SK-N-SH (cell line): ENCODE results near the gene AFAP1. TPM values are rescaled to one million over a fixed set of nuclear protein-coding genes. Genes with fewer than 3 reads are reported as not detected.
A peak's percentile ranks its signal among the peaks of the same experiment; 100 is the strongest.

Source experiments
- CTCF ChIA-PET: fragments of 300-600, 350-600 bp; formaldehyde crosslinking; extraction: SDS; loops from one replicate; lab custom pipeline; 2021; lab: Yijun Ruan, JAX
- POLR2A ChIA-PET: fragments of 350-600 bp; sonication (Branson Sonifier 250); formaldehyde crosslinking; extraction: SDS; loops from one replicate; lab custom pipeline; 2020; ENCODE audit warnings: antibody characterized with exemption, inconsistent platforms; lab: Yijun Ruan, JAX
- DNase-seq: peaks from one replicate; pipeline ENCODE4 v3.0.0; 2012
- H2AFZ ChIP-seq: fragments of 200-600 bp; sonication (generic); 2 replicates; pipeline ENCODE4 v1.8.1; 2016; ENCODE audit warnings: antibody characterized with exemption, mild to moderate bottlenecking, low read depth
- H3F3A ChIP-seq: fragments of 200-600 bp; sonication (generic); replicated peaks from 2 replicates; pipeline ENCODE3; 2016; ENCODE audit warnings: antibody characterized with exemption, mild to moderate bottlenecking; ENCODE audit not compliant: insufficient read depth
- H3K27ac ChIP-seq, 2 experiments: fragments of 200-500 bp in 1 of 2; fragments of 200-600 bp in 1 of 2; sonication (Bioruptor generic) in 1 of 2; sonication (generic), shearing (Covaris generic) in 1 of 2; 2 replicates each; pipeline versions ENCODE4 v1.5.1 to v1.6.1; 2014 to 2016; ENCODE audit warnings: low read depth in 2 of 2, inconsistent platforms in 1 of 2, low read length in 1 of 2, mild to moderate bottlenecking in 1 of 2, mixed read lengths in 1 of 2
- H3K27me3 ChIP-seq: fragments of 200-600 bp; sonication (generic), shearing (Covaris generic); 2 replicates; pipeline ENCODE4 v1.6.1; 2016; ENCODE audit warnings: mixed run types; ENCODE audit not compliant: insufficient read depth
- H3K36me3 ChIP-seq, 2 experiments: fragments of 200-500 bp in 1 of 2; fragments of 200-600 bp in 1 of 2; sonication (Bioruptor generic) in 1 of 2; sonication (generic) in 1 of 2; replicated peaks in 1 of 2; 2 replicates each; pipeline versions ENCODE3 to v1.5.1; 2014 to 2016; ENCODE audit warnings: low read length in 1 of 2, mild to moderate bottlenecking in 1 of 2; ENCODE audit not compliant: insufficient read depth in 2 of 2, control insufficient read depth in 1 of 2
- H3K4me1 ChIP-seq, 2 experiments: fragments of 200-500 bp in 1 of 2; fragments of 200-600 bp in 1 of 2; sonication (Bioruptor generic) in 1 of 2; sonication (generic), shearing (Covaris generic) in 1 of 2; 2 replicates each; pipeline versions ENCODE4 v1.5.1 to v1.6.1; 2014 to 2016; ENCODE audit warnings: low read depth in 1 of 2, low read length in 1 of 2, mixed run types in 1 of 2; ENCODE audit not compliant: insufficient read depth in 2 of 2, control insufficient read depth in 1 of 2
- H3K4me2 ChIP-seq: fragments of 200-600 bp; sonication (generic), shearing (Covaris generic); 2 replicates; pipeline ENCODE4 v1.6.1; 2017; ENCODE audit warnings: mixed run types
- H3K4me3 ChIP-seq, 2 experiments: fragments of 200-500 bp in 1 of 2; fragments of 200-600 bp in 1 of 2; sonication (Bioruptor generic) in 1 of 2; sonication (generic), shearing (Covaris generic) in 1 of 2; 2 replicates each; pipeline versions ENCODE4 v1.5.1 to v1.8.1; 2014 to 2016; ENCODE audit warnings: low read depth in 2 of 2, inconsistent platforms in 1 of 2, low read length in 1 of 2, mild to moderate bottlenecking in 1 of 2, mixed read lengths in 1 of 2, moderate library complexity in 1 of 2
- H3K79me2 ChIP-seq: fragments of 200-600 bp; sonication (generic); 2 replicates; pipeline ENCODE4 v1.8.1; 2017; ENCODE audit warnings: mild to moderate bottlenecking; ENCODE audit not compliant: insufficient read depth
- H3K9ac ChIP-seq: fragments of 200-600 bp; sonication (generic); 2 replicates; pipeline ENCODE4 v1.6.1; 2017; ENCODE audit warnings: mixed run types
- H3K9me2 ChIP-seq: fragments of 200-600 bp; sonication (generic); 2 replicates; pipeline ENCODE4 v1.6.1; 2017; ENCODE audit warnings: mixed run types
- H3K9me3 ChIP-seq: fragments of 200-600 bp; sonication (generic); 2 replicates; pipeline ENCODE4 v1.6.1; 2017; ENCODE audit warnings: mixed run types, mild to moderate bottlenecking, moderate library complexity
- H4K20me1 ChIP-seq: fragments of 200-600 bp; sonication (generic); 2 replicates; pipeline ENCODE4 v1.6.1; 2017; ENCODE audit warnings: mild to moderate bottlenecking, mixed run types; ENCODE audit not compliant: insufficient read depth
- EP300 ChIP-seq, 2 experiments: IDR thresholded peaks; 2 replicates each; pipeline versions ENCODE4 v1.4.0 to v1.6.1; 2012; ENCODE audit warnings: borderline replicate concordance in 1 of 2, low read depth in 1 of 2, low read length in 1 of 2
- FOSL2 ChIP-seq: IDR thresholded peaks from 2 replicates; pipeline ENCODE4 v1.4.0; 2012; ENCODE audit warnings: low read depth, mild to moderate bottlenecking, moderate library complexity, borderline replicate concordance
- FOXJ3 ChIP-seq: sonication (generic); formaldehyde crosslinking; IDR thresholded peaks from 2 replicates; pipeline ENCODE4 v1.5.1; 2020; ENCODE audit warnings: mild to moderate bottlenecking, missing genetic modification reagents
- GABPA ChIP-seq: IDR thresholded peaks from 2 replicates; pipeline ENCODE4 v1.4.0; 2012; ENCODE audit warnings: low read depth, mild to moderate bottlenecking
- MAX ChIP-seq: IDR thresholded peaks from 2 replicates; pipeline ENCODE4 v1.4.0; 2012; ENCODE audit warnings: low read depth
- MXI1 ChIP-seq: IDR thresholded peaks from 2 replicates; pipeline ENCODE4 v1.6.1; 2012; ENCODE audit warnings: mild to moderate bottlenecking, low read depth, low read length, improper control_type of control experiment
- NRF1 ChIP-seq: IDR thresholded peaks from 2 replicates; pipeline ENCODE4 v1.6.1; 2012; ENCODE audit warnings: low read depth, mild to moderate bottlenecking, low read length
- PBX3 ChIP-seq: IDR thresholded peaks from 2 replicates; pipeline ENCODE4; 2012
- POLR2AphosphoS5 ChIP-seq: IDR thresholded peaks from 2 replicates; pipeline ENCODE4 v1.6.1; 2012; ENCODE audit warnings: low read depth, low read length
- RAD21 ChIP-seq: IDR thresholded peaks from 2 replicates; pipeline ENCODE4 v1.6.1; 2012; ENCODE audit warnings: mild to moderate bottlenecking, low read length
- REST ChIP-seq: IDR thresholded peaks from 2 replicates; pipeline ENCODE4 v1.6.1; 2012; ENCODE audit warnings: mild to moderate bottlenecking, low read depth, low read length, moderate library complexity
- RFX5 ChIP-seq: IDR thresholded peaks from 2 replicates; pipeline ENCODE4 v1.6.1; 2012; ENCODE audit warnings: mild to moderate bottlenecking, improper control_type of control experiment, low read length
- RXRA ChIP-seq: IDR thresholded peaks from 2 replicates; pipeline ENCODE4 v1.4.0; 2012; ENCODE audit warnings: low read depth, mild to moderate bottlenecking, borderline replicate concordance
- SMC3 ChIP-seq: IDR thresholded peaks from 2 replicates; pipeline ENCODE4 v1.6.1; 2012; ENCODE audit warnings: low read depth, low read length, improper control_type of control experiment
- TAF1 ChIP-seq: IDR thresholded peaks from 2 replicates; pipeline ENCODE4 v1.6.1; 2012; ENCODE audit warnings: low read depth, mild to moderate bottlenecking, low read length, moderate library complexity, borderline replicate concordance
- TCF12 ChIP-seq: IDR thresholded peaks from 2 replicates; pipeline ENCODE4 v1.4.0; 2012
- YY1 ChIP-seq: IDR thresholded peaks from 2 replicates; pipeline ENCODE4 v1.4.0; 2012; ENCODE audit warnings: low read depth, mild to moderate bottlenecking
- ZBTB33 ChIP-seq: IDR thresholded peaks from 2 replicates; pipeline ENCODE4 v1.4.0; 2012; ENCODE audit warnings: low read depth, borderline replicate concordance
- WGBS: methylation state at CpG from one replicate; pipeline ENCODE4 v1.1.6; 2017; ENCODE audit warnings: low lambda C conversion rate; 5-methylcytosine and 5-hydroxymethylcytosine counted together
- polyA plus RNA-seq, 3 experiments: library from polyadenylated mRNA; depleted of rRNA; stranded (reverse); fragments of >200 nt; gene quantifications; 2 replicates each; pipeline ENCODE4 v1.2.3, GENCODE V29; 2012

Gene AFAP1
- polyA plus RNA-seq (2012; rRNA removed), result 40.6 and 67.9 TPM in 2 replicates
- 48.9 and 59.9 TPM in 2 replicates for polyA plus RNA-seq (2012; cell fraction: cytosol; rRNA removed)
- 89.8 and 105 TPM in 2 replicates for polyA plus RNA-seq (2012; cell fraction: nucleus; rRNA removed)

GRCh38 chr4:7939377-7940108 lies at the start of gene AFAP1:
TSS of gene AFAP1 (minus strand) at chr4:7939861. CDS start at chr4:7872078, 67,783 bp downstream.
- no peak within 1 kb of the TSS for H2AFZ ChIP-seq
- peaks cover 37% of the 10 kb centered on the region for H4K20me1 ChIP-seq
- H3K9ac ChIP-seq, result peak within 1 kb of the TSS; percentile 92
- H3K4me1 ChIP-seq, result peaks cover 15% of the 10 kb centered on the region in 2 experiments; a peak in 2 of 4 replicates
- no peaks in the 10 kb centered on the region for H3K27me3 ChIP-seq
- POLR2A ChIA-PET, result interaction anchor here (0.5 to 1.1 kb wide), 6 partner anchors 9 to 995 kb away, joined by 3 to 12 read pairs (median 4); no protein-coding TSS in a partner anchor
- peak; percentile 86 for TF ChIP-seq MXI1
- TF ChIP-seq ZBTB33, result no peak
- TF ChIP-seq TAF1, result peak; percentile 88
- TF ChIP-seq PBX3, result no peak
- TF ChIP-seq MAX, result 0 out of 2 replicates have a peak, but pooled peaks have one; percentile 10
- no peak for TF ChIP-seq TCF12
- TF ChIP-seq POLR2AphosphoS5, result peak; percentile 43; the same call in 1 of the 2 replicates
- TF ChIP-seq RFX5, result peak; percentile 58
- peak; percentile 54 for TF ChIP-seq NRF1
- H3F3A ChIP-seq, result peaks cover 19% of the 10 kb centered on the region
- H3K4me2 ChIP-seq, result peak within 1 kb of the TSS; percentile 89
- CTCF ChIA-PET, result interaction anchor here (0.8 to 13.5 kb wide), 14 partner anchors 10 to 171 kb away, joined by 3 to 116 read pairs (median 4); no protein-coding TSS in a partner anchor
- peak within 1 kb of the TSS; percentile 82 to 85 for H3K27ac ChIP-seq
- H3K9me2 ChIP-seq, result no peaks in the 10 kb centered on the region
- H3K4me3 ChIP-seq, result peak within 1 kb of the TSS; percentile 83 to 95
- peak; percentile 99 for DNase-seq
- no peaks in the 10 kb centered on the region for H3K36me3 ChIP-seq
- H3K9me3 ChIP-seq, result no peaks in the 10 kb centered on the region
- H3K79me2 ChIP-seq, result peaks cover 57% of the 10 kb centered on the region
- 1% methylated on average over 41 of the region's 96 CpGs for WGBS

- H4K20me1 ChIP-seq, result no peaks in the 10 kb centered on the region
- no peaks in the 10 kb centered on the region; a peak in 1 of 4 replicates for H3K4me1 ChIP-seq
- H3K27me3 ChIP-seq, result no peaks in the 10 kb centered on the region
- peaks cover 4% of the 10 kb centered on the region; the same call in 1 of the 2 replicates for H3K79me2 ChIP-seq
- POLR2A ChIA-PET, result no interaction called here
- no peak overlapping the region for H3K4me2 ChIP-seq
- H3K4me3 ChIP-seq, result no peak overlapping the region
- H3K27ac ChIP-seq, result no peak overlapping the region
- DNase-seq, result no peak
- peaks cover 4% of the 10 kb centered on the region for H3F3A ChIP-seq
- no peaks in the 10 kb centered on the region for H3K9me3 ChIP-seq
- WGBS, result 50% methylated on average over 1 of the region's 1 CpG
- no peaks in the 10 kb centered on the region for H3K36me3 ChIP-seq
- no peak overlapping the region for H3K9ac ChIP-seq
- H3K9me2 ChIP-seq, result no peaks in the 10 kb centered on the region
- no peak overlapping the region for H2AFZ ChIP-seq
- CTCF ChIA-PET, result interaction anchor here (0.7 to 11.0 kb wide), 33 partner anchors 9 to 245 kb away, joined by 3 to 209 read pairs (median 5); partner anchors contain the start of gene AFAP1
- TF ChIP-seq FOXJ3 (CRISPR knock-in tag) (no peak), GABPA (no peak), EP300 (IDR thresholded peaks at IDR 0.05; ENCODE audit: borderline replicate concordance in 1 of 2, low read depth in 1 of 2, low read length in 1 of 2) (no peak), POLR2AphosphoS5 (no peak), SMC3 (no peak), REST (no peak), YY1 (no peak), MAX (no peak), RXRA (no peak), TAF1 (no peak), FOSL2 (no peak), RAD21 (no peak)
Observed at GRCh38 chr4:7988437-7988836, 48.8 kb upstream of the AFAP1 start.
